ENCODE data around the gene UBE2O. TPM values are rescaled to one million over a fixed set of nuclear protein-coding genes. Genes with fewer than 3 reads are reported as not detected.

The UBE2O gene
- total RNA-seq, 2 donors from 2014 or later, result 19.5 to 21.8 TPM

DNA sequence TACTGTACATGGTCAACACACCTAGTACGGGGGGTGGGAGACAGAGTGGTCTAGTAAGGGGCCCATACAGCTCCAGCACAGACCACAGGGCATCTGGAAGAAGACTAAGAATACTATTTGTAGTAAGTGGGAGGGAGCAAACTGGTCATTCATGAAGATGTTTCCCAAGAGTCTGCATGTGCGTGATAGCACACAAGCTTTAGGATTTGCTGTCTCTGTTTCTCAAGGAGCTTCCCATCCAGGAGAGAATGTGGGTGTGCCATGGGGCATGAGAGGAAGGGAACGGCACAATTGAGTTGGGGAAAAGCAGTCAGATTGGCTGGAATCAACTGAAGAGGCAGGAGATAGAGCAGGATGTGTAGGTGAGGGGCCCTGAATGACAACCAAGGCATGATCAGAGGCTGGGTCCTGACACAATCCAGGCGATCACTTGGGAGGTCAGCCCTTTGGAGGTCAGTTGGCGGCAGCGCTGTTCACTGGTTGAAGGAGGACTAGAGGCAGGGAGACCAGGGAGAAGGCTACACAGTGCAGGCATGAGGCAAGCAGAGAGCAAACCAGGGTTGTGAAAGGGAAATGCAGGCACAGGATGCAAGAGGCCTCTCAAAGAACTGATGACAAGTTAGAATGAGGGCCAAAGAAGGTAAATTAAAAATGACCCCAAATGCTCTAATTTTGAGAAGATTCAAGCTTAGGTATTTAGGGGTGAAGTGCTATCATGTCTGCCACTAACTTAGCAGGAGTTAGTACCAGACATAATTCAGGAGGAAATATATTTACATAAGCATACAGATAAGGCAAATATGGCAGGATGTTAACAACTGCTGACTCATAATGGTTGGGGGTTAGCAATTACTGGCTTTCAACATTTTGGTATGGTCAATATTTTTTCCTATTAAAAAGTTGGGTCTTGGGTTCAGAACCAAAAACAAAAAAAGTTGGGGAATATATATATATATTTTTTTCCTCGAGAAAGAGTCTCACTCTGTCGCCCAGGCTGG is 10.3 kb downstream of the UBE2O start:
- no peaks in the 10 kb centered on the region for H3K36me3 ChIP-seq
- no peaks in the 10 kb centered on the region for H3K27me3 ChIP-seq
- no peak for DNase-seq (ENCODE audit: low spot score)
- H3K4me1 ChIP-seq, result peaks cover 0 to 59% of the 10 kb centered on the region in 2 donors
- H3K4me3 ChIP-seq, result no peak overlapping the region
- TF ChIP-seq, protein P1, sequence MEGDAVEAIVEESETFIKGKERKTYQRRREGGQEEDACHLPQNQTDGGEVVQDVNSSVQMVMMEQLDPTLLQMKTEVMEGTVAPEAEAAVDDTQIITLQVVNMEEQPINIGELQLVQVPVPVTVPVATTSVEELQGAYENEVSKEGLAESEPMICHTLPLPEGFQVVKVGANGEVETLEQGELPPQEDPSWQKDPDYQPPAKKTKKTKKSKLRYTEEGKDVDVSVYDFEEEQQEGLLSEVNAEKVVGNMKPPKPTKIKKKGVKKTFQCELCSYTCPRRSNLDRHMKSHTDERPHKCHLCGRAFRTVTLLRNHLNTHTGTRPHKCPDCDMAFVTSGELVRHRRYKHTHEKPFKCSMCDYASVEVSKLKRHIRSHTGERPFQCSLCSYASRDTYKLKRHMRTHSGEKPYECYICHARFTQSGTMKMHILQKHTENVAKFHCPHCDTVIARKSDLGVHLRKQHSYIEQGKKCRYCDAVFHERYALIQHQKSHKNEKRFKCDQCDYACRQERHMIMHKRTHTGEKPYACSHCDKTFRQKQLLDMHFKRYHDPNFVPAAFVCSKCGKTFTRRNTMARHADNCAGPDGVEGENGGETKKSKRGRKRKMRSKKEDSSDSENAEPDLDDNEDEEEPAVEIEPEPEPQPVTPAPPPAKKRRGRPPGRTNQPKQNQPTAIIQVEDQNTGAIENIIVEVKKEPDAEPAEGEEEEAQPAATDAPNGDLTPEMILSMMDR (IDR thresholded peaks at IDR 0.05), result no peak
- no peaks in the 10 kb centered on the region for H3K9me3 ChIP-seq
- peak overlapping the region in 1 of 2 donors; percentile 54 for H3K27ac ChIP-seq

DNA sequence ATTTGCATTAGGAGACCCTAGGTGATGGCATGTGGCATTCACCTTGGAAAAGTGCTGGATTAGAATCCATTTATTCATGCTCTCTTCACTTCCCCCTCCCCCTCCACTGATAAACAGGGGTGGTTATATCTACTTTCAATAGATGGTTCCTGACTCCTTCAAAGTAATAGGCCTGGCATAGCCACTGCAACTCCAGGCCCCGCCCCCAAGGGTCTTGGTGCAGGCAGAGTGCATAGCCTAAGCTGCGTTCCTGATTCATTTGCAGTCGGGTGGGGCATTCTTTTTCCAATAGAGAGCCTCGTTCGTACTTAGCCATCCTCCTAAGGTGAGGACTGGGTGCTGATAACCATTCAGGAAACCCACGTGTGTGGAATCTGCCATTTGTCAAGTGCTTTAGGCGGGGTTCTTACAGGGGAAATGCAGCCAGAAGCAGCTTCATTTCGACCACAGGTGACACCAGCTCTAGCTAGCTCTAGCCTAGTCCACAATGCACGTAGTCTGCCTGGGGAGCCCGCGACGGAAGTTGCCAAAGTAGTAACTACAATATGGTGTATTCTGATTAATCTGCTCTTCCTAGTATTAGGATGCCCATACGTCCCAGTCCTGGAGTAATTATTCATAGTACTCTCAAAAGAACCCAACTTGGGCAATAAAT is 11.1 kb downstream of the UBE2O start:
- H3K36me3 ChIP-seq, result no peaks in the 10 kb centered on the region
- no peak overlapping the region for H3K4me3 ChIP-seq
- TF ChIP-seq, protein P1 (IDR thresholded peaks at IDR 0.05), result no peak
- no peaks in the 10 kb centered on the region for H3K9me3 ChIP-seq
- H3K27me3 ChIP-seq, result no peaks in the 10 kb centered on the region
- DNase-seq (ENCODE audit: low spot score), result no peak
- H3K4me1 ChIP-seq, result peaks cover 0 to 50% of the 10 kb centered on the region in 2 donors
- peak overlapping the region in 1 of 2 donors; percentile 54 for H3K27ac ChIP-seq

DNA sequence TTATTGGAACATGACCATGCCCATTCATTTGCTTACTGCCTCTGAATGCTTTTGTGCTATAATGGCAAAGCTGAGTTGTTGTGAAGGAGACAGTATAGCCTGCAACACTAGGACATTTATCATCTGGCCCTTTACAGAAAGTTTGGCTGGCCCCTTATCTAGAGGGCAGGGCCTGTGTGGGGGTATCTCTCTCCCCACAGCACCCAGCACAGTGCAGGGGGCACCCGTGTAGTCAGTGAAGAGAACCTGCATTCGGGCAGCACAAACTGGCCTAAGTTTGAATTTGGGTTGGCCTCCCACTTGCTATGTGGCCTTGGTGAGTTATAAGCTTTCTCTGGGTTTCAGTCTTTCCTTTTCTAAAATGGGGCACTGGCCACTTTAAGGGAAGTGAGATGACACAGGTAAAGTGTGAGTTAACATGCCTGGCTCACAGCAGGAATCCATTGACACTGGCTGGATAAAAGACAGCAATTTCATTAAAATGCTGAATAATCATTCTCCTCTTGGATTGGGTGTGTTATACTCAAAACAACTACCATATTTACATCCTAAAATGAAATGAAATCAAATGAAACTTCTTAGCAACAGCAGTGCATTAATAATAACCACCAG is 12.1 kb downstream of the UBE2O start:
- H3K27ac ChIP-seq, result peak overlapping the region in 1 of 2 donors; percentile 47
- peaks cover 0 to 41% of the 10 kb centered on the region in 2 donors for H3K4me1 ChIP-seq
- no peak for DNase-seq (ENCODE audit: low spot score)

DNA sequence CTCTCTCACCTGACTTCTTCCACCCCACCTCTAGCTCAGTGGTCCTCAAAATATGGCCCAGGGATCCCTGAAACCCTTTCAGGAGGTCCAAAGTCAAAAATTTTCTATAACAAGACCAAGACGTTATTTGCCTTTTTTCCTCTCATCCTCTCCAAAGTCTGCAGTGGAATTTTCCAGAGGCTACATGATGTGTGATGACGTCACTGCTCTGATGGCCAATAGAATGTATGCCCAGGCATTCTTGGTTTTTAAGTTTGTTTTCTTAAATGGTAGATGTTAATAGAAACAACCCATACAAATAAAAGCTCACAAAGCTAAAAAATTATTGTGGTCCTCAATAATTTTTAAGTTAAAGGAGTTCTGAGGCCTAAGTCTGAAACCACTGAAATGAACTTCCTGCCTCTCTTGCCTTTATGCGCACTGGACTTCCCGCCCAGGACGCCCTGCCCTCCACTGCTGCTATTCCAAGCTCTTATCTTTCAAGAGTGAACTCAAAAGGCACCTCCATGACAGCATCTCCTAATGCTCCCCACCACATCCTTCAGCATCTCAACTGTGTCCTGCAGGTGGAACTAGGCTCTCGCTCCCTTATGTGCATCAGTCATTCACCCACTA is 13.5 kb downstream of the UBE2O start:
- peak overlapping the region; percentile 32 to 37 for H3K27ac ChIP-seq
- no peak for DNase-seq (ENCODE audit: low spot score)
- H3K4me3 ChIP-seq, result no peak overlapping the region
- peaks cover 0 to 32% of the 10 kb centered on the region in 2 donors for H3K4me1 ChIP-seq
- H3K27me3 ChIP-seq, result no peaks in the 10 kb centered on the region
- H3K36me3 ChIP-seq, result no peaks in the 10 kb centered on the region
- TF ChIP-seq, protein P1 (IDR thresholded peaks at IDR 0.05), result no peak
- H3K9me3 ChIP-seq, result no peaks in the 10 kb centered on the region

More for the DNA sequence above, 12.1 kb downstream of the UBE2O start:
- TF ChIP-seq, protein P1 (IDR thresholded peaks at IDR 0.05), result no peak
- Histone ChIP-seq H3K4me3 (no peak overlapping the region), H3K9me3 (no peaks in the 10 kb centered on the region), H3K27me3 (no peaks in the 10 kb centered on the region), H3K36me3 (no peaks in the 10 kb centered on the region)

DNA sequence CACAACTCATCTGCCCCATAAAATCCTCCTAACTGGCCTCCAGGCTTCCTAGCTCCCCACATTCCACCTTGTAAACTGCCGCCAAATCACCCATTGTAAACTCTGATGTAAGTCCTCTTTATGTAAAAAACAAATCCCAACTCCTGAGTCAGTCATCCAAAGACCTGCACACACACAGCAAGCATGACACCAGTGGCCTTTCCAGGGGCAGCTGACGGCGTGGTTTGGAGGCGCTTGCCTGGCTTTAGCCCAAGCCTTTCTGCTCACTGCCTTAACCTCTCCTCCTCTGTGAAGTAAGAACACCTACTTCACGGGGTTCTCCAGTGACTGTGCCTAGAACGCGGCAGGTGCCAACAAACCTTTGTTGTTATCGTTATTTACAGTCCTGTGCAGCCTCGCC is 14.0 kb downstream of the UBE2O start:
- DNase-seq (ENCODE audit: low spot score), result no peak
- TF ChIP-seq, protein P1 (IDR thresholded peaks at IDR 0.05), result no peak
- H3K4me3 ChIP-seq, result no peak overlapping the region
- no peaks in the 10 kb centered on the region for H3K9me3 ChIP-seq
- no peaks in the 10 kb centered on the region for H3K27me3 ChIP-seq
- peak overlapping the region; percentile 32 to 37 for H3K27ac ChIP-seq
- H3K4me1 ChIP-seq, result peaks cover 0 to 28% of the 10 kb centered on the region in 2 donors
- no peaks in the 10 kb centered on the region for H3K36me3 ChIP-seq
